Progenitor cell of endocrine pancreas (in vitro differentiated cells): Measurements from ENCODE around the gene CAPN12. TPM values are rescaled to one million over a fixed set of nuclear protein-coding genes. Genes with fewer than 3 reads are reported as not detected.

Experiments used
- DNase-seq: peaks from one replicate; pipeline ENCODE4 v3.0.0; 2021; ENCODE audit warnings: low spot score; ENCODE audit not compliant: unreplicated experiment
- H3K27ac Mint-ChIP-seq: 2 replicates; pipeline ENCODE4 v1.8.0; 2021; ENCODE audit warnings: mild to moderate bottlenecking, moderate library complexity, mixed read lengths
- H3K27me3 Mint-ChIP-seq: 2 replicates; pipeline ENCODE4 v1.8.0; 2021; ENCODE audit warnings: mixed read lengths
- H3K36me3 Mint-ChIP-seq: 2 replicates; pipeline ENCODE4 v1.8.0; 2022; ENCODE audit warnings: mixed read lengths; ENCODE audit not compliant: insufficient read depth
- H3K4me1 Mint-ChIP-seq: 2 replicates; pipeline ENCODE4 v1.8.0; 2021; ENCODE audit warnings: low read depth, mixed read lengths
- H3K4me3 Mint-ChIP-seq: 2 replicates; pipeline ENCODE4 v1.8.0; 2021; ENCODE audit warnings: low read depth, mild to moderate bottlenecking, moderate library complexity, mixed read lengths
- H3K9me3 Mint-ChIP-seq: 2 replicates; pipeline ENCODE4 v1.8.0; 2021; ENCODE audit warnings: low read depth, mixed read lengths
- CTCF ChIP-seq: fragments of 200-600 bp; sonication (generic); IDR thresholded peaks from one replicate; pipeline ENCODE4 v1.5.0; 2021; ENCODE audit warnings: antibody characterized with exemption, mild to moderate bottlenecking; ENCODE audit not compliant: unreplicated experiment
- total RNA-seq: library from RNA; stranded (reverse); gene quantifications from 2 replicates; pipeline ENCODE4 v1.2.1, GENCODE V29; 2021

CAPN12 gene
- total RNA-seq, 1 donor from 2014 or later = 4.1 TPM

DNA sequence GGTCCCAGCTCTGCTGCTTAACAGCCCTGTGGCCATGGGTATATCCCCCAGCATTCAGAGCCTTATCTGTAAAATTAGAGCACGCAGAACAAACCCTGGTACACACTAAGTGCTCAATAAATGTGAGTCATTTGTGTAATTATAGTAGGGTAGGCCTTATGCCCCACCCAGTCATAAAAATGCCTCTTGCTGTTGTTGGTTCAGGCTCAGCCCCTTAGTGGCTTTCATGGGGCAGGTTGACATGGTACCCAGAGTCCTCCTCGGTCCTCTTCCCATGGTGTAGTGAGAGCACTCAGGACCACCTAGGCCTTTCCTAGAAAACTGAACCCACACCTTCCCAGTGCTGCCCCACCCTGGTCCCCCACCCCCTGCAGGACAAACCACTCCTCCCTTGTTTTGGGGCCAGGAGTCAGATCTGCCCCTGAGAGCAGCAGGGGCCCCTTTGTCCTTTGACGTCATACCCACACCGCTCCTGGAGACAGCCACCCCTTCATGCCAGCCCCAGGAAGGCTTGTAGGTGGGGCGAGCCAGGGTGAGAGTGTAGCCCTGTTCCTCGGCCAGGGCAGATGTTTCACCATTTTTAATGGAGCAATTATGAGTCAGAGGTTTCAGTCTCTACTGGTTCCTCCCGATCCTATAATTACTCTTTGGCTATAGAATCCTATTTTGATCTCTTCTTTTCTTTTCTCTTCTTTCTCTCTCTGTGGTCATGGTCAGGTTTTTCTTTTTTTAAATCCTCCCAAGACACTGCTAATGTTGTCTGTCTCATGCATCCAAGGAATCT is 60.0 kb downstream of the CAPN12 start:
- Mint-ChIP-seq H3K4me1 (peaks cover 64% of the 10 kb centered on the region), H3K9me3 (peaks cover 3% of the 10 kb centered on the region), H3K27me3 (no peaks in the 10 kb centered on the region), H3K27ac (peak overlapping the region; percentile 100), H3K4me3 (peak overlapping the region; percentile 49), H3K36me3 (peaks cover 17% of the 10 kb centered on the region)
- no peak for DNase-seq
- no peak for TF ChIP-seq CTCF

DNA sequence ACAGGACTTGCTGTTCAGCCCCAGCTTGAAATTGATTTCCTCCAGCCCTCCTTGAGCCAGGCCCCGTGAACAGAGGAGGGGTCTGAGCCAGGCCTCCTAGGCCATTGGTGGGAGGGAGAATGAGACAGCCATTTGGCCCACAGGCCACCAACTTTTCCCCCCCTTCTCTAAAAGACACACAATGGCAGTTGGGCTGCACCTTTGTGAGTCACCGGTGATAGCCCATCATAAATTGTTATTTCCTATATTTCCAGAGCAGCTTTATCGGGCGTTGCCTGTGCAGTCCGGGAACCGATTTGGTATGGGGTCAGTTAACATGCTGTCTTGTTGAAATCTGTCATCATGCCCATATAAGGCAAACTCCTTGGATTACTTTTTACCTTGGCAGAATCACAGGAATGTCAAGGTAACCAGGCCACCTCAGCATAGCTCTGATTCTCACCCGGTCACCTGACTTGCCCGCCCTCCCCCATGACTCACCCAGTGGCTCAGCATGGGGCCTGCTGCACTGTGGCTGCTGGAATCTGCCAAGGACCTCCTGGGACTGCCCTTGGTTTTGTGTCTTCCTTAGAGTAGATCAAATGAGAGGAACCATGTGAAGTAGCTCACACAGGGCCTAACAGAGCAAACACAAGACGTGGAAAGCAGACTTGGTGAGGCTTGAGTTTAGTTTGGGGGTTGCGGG is 60.7 kb downstream of the CAPN12 start:
- H3K4me3 Mint-ChIP-seq = peak overlapping the region; percentile 49
- peaks cover 15% of the 10 kb centered on the region for H3K36me3 Mint-ChIP-seq
- peak overlapping the region; percentile 100 for H3K27ac Mint-ChIP-seq
- no peak for TF ChIP-seq CTCF
- H3K4me1 Mint-ChIP-seq = peaks cover 69% of the 10 kb centered on the region
- H3K9me3 Mint-ChIP-seq = peaks cover 3% of the 10 kb centered on the region
- H3K27me3 Mint-ChIP-seq = no peaks in the 10 kb centered on the region
- peak; percentile 68 for DNase-seq

DNA sequence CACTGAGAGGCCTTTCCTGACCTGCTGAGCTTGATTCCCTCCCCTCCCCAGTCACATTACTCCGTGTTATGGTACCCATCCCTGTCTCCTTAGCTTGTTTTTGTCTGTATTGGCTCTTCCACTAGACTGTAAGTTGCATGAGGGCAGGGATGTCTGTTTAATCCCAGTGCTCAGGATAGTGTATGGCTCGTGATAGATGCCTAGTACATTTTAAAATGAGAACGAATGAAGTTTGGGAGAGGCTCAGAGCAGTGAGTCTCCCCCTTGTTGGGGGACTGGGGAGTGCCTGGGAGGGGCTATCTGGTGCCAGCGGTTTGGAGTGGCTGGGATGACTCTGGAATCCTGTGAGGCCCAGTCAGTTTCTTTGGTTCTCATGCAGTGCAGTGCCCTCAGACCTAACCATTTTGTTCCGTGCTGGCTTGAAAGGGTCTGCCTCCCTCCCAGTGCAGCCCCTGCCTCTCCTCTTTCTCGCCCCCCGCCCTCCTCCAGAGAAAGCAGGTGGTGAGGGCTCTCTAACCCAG is 61.3 kb downstream of the CAPN12 start:
- H3K36me3 Mint-ChIP-seq = peaks cover 15% of the 10 kb centered on the region
- peak overlapping the region; percentile 50 for H3K4me3 Mint-ChIP-seq
- no peak for TF ChIP-seq CTCF
- no peak for DNase-seq
- H3K27ac Mint-ChIP-seq = peak overlapping the region; percentile 100
- H3K4me1 Mint-ChIP-seq = peaks cover 75% of the 10 kb centered on the region
- H3K9me3 Mint-ChIP-seq = peaks cover 3% of the 10 kb centered on the region
- H3K27me3 Mint-ChIP-seq = no peaks in the 10 kb centered on the region

- H3K4me1 Mint-ChIP-seq = peaks cover 76% of the 10 kb centered on the region
- peaks cover 10% of the 10 kb centered on the region for H3K36me3 Mint-ChIP-seq
- peak overlapping the region; percentile 100 for H3K27ac Mint-ChIP-seq
- no peak for DNase-seq
- H3K4me3 Mint-ChIP-seq = no peak overlapping the region
- peaks cover 3% of the 10 kb centered on the region for H3K9me3 Mint-ChIP-seq
- TF ChIP-seq CTCF = no peak
- H3K27me3 Mint-ChIP-seq = no peaks in the 10 kb centered on the region
Observed at GRCh38 chr19:38682195-38682867, 61.9 kb downstream of the CAPN12 start.

Other genes with a start within 250 kb of the CAPN12 start
- gene MAP4K1, start 126.5 kb downstream of the CAPN12 start, total RNA-seq = 6.7 and 10.9 TPM in 2 replicates
- gene EIF3K, start 125.3 kb downstream of the CAPN12 start, total RNA-seq = 193 and 203 TPM in 2 replicates
- gene ACTN4, start 96.8 kb downstream of the CAPN12 start, total RNA-seq = 639 and 657 TPM in 2 replicates
- 0.91 TPM in 1 of 2 replicates, not detected in the other for gene LGALS7, start 29.0 kb upstream of the CAPN12 start, total RNA-seq
- gene LGALS7B, start 44.7 kb upstream of the CAPN12 start, total RNA-seq = not detected in 2 replicates
- 2.7 and 3.7 TPM in 2 replicates for gene LGALS4, start 68.5 kb upstream of the CAPN12 start, total RNA-seq
- 86.9 and 93.5 TPM in 2 replicates for gene ECH1, start 87.3 kb upstream of the CAPN12 start, total RNA-seq
- gene HNRNPL, start 105.5 kb upstream of the CAPN12 start, total RNA-seq = 444 and 461 TPM in 2 replicates
- gene RINL, start 133.8 kb upstream of the CAPN12 start, total RNA-seq = 2.6 and 3.0 TPM in 2 replicates
- gene SIRT2, start 155.1 kb upstream of the CAPN12 start, total RNA-seq = 33.4 and 38.0 TPM in 2 replicates
- 18.0 and 18.8 TPM in 2 replicates for gene NFKBIB, start 155.5 kb upstream of the CAPN12 start, total RNA-seq
- 0.81 and 1.4 TPM in 2 replicates for gene CCER2, start 167.7 kb upstream of the CAPN12 start, total RNA-seq
- 68.2 and 74.7 TPM in 2 replicates for gene SARS2, start 186.3 kb upstream of the CAPN12 start, total RNA-seq
- gene MRPS12, start 186.5 kb upstream of the CAPN12 start, total RNA-seq = 26.7 and 26.8 TPM in 2 replicates
- gene FBXO17, start 231.3 kb upstream of the CAPN12 start, total RNA-seq = 24.1 and 27.1 TPM in 2 replicates